ENCODE data around the gene IL24. TPM values are rescaled to one million over a fixed set of nuclear protein-coding genes. Genes with fewer than 3 reads are reported as not detected.

IL24 gene
- total RNA-seq, 2 donors from 2014 or later: not detected

DNA sequence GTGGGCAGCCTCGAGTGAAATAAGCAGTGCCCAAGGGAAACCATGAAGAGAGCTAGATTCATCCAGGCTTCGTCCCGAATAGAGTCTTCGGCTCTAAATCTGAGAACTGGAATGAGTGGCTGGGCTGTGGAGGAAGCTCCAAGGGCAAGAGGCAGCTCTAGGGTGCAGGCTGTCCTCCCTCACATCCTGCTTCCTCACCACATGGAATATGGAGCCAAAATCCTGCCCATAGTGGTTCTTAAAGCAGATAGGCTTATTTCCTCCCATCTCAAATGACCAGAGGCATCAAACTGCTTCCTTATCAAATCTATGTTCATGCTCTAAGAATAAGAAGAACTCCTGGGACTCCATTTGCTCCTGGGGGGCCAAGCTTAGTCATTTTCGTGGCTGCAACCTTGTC is 2.5 kb downstream of the IL24 start:
- H3K9me3 ChIP-seq (ENCODE audit: control insufficient read depth, low read length, poor library complexity, severe bottlenecking): no peaks in the 10 kb centered on the region
- peaks cover 21% of the 10 kb centered on the region for H3K4me1 Mint-ChIP-seq
- H3K36me3 Mint-ChIP-seq (ENCODE audit: low read depth): peaks cover 4% of the 10 kb centered on the region
- peaks cover 14% of the 10 kb centered on the region for H3K27me3 Mint-ChIP-seq
- ATAC-seq: no peak
- H3K27ac Mint-ChIP-seq: peak overlapping the region; percentile 72
- H3K4me3 Mint-ChIP-seq: no peak overlapping the region
- no peak for DNase-seq

DNA sequence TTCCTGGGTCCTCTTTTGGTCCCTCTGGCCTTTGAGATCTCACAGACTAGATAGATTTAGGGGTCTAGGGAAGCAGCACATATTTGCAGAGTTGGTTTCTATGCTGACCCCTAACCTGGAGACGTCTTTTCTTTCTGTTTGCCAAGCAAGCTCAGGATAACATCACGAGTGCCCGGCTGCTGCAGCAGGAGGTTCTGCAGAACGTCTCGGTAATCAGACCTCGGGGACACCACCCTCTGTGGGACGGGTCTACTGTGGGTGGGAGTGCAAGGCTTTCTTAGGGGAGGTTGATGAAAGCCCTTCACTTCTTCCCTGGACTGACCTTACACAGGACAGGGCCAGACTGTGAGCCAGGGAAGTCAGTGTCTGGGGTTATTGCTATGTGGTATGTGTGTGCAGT is 2.9 kb downstream of the IL24 start:
- peaks cover 6% of the 10 kb centered on the region for H3K36me3 Mint-ChIP-seq (ENCODE audit: low read depth)
- peaks cover 26% of the 10 kb centered on the region for H3K4me1 Mint-ChIP-seq
- no peaks in the 10 kb centered on the region for H3K9me3 ChIP-seq (ENCODE audit: control insufficient read depth, low read length, poor library complexity, severe bottlenecking)
- no peak for ATAC-seq
- peaks cover 14% of the 10 kb centered on the region for H3K27me3 Mint-ChIP-seq
- DNase-seq: no peak
- peak overlapping the region; percentile 72 for H3K27ac Mint-ChIP-seq
- H3K4me3 Mint-ChIP-seq: no peak overlapping the region

DNA sequence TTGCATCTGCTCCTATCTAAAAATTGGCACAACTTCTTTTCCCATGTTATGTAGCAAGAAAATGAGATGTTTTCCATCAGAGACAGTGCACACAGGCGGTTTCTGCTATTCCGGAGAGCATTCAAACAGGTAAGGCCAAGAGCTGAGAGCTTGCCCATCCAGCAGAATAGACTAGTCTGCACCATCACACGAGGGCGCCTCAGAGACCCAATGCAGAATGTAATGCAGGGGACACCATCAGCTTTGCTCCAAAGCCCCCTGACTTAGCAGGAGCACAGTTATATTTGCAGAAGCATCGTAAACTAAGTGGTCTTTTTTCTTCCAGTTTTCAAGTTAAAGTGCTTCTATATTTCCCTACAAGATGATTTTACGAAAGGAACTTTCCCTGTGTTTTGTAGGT is 4.7 kb downstream of the IL24 start:
- DNase-seq (no peak), ATAC-seq (no peak)
- peak overlapping the region; percentile 6 for H3K27ac Mint-ChIP-seq
- H3K9me3 ChIP-seq (ENCODE audit: control insufficient read depth, low read length, poor library complexity, severe bottlenecking): no peaks in the 10 kb centered on the region
- H3K4me1 Mint-ChIP-seq: peaks cover 42% of the 10 kb centered on the region
- H3K4me3 Mint-ChIP-seq: no peak overlapping the region
- peaks cover 12% of the 10 kb centered on the region for H3K36me3 Mint-ChIP-seq (ENCODE audit: low read depth)
- H3K27me3 Mint-ChIP-seq: peaks cover 7% of the 10 kb centered on the region

DNA sequence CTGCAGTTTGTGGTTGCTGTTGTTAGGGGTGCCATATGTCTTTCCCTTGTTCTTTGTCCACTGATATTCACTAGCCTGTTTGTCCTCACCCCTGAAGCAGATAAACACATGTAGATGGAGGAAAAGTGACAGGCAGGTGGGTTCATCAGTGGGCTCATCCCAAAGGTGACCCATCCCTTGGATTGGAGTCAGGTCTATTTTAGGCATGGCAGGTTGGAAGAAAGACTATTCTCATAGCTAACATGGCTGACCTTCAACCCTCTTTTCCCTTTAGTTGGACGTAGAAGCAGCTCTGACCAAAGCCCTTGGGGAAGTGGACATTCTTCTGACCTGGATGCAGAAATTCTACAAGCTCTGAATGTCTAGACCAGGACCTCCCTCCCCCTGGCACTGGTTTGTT is 5.5 kb downstream of the IL24 start:
- ATAC-seq (no peak), DNase-seq (no peak)
- no peak overlapping the region for H3K4me3 Mint-ChIP-seq
- H3K36me3 Mint-ChIP-seq (ENCODE audit: low read depth): peaks cover 12% of the 10 kb centered on the region
- peak overlapping the region; percentile 32 for H3K27ac Mint-ChIP-seq
- peaks cover 40% of the 10 kb centered on the region for H3K4me1 Mint-ChIP-seq
- H3K9me3 ChIP-seq (ENCODE audit: control insufficient read depth, low read length, poor library complexity, severe bottlenecking): no peaks in the 10 kb centered on the region
- H3K27me3 Mint-ChIP-seq: peaks cover 1% of the 10 kb centered on the region

DNA sequence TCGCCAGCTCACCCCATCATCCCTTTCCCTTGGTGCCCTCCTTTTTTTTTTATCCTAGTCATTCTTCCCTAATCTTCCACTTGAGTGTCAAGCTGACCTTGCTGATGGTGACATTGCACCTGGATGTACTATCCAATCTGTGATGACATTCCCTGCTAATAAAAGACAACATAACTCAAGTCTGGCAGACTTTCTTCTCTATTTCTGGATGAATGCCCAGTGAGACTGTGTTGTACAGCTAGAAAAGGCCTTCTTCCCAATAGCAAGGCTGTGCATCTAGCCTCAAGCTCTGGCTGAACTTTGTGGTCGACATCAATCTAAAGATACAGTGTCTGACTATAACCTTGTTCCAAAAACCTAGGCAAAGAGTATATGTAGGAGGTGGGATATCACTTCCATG is 6.4 kb downstream of the IL24 start:
- DNase-seq (no peak), ATAC-seq (no peak)
- Mint-ChIP-seq H3K4me3 (no peak overlapping the region), H3K4me1 (peaks cover 45% of the 10 kb centered on the region), H3K36me3 (ENCODE audit: low read depth) (peaks cover 14% of the 10 kb centered on the region), H3K27ac (peak overlapping the region; percentile 97), H3K27me3 (no peaks in the 10 kb centered on the region)
- no peaks in the 10 kb centered on the region for H3K9me3 ChIP-seq (ENCODE audit: control insufficient read depth, low read length, poor library complexity, severe bottlenecking)

DNA sequence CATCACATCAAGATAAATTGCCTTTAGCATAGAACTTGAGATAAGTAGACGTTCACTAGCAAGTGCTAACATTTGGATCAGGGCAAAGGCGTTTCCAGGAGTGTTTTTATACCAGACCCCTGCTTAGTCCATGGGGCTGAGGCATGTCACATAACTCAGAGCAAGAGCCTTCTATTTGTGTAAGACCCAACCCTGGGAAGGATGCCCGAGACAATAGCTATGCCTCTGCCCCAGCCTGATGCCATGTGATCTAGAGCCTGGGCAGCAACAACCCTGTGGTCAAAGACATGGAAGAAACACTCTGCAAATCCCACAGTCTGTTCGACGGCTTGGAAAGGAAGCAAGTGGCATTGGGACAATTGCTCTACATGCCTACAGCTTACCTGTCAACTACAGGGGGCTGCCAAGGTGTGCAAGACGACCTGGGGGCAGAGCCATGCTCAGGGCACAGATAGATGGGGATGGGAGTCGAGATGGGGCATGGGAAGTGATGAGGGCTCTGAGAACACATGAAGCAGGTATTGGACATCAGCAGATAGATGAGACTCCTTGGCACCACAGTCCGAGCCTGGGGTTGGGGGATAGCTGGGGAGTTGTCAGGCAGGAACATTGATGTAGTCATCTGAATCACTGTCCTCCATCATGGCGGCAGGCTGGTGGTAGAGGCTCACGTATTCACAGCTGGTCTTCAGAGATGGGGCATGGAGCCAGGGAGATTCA is 7.3 kb downstream of the IL24 start:
- H3K9me3 ChIP-seq (ENCODE audit: control insufficient read depth, low read length, poor library complexity, severe bottlenecking): no peaks in the 10 kb centered on the region
- peaks cover 14% of the 10 kb centered on the region for H3K36me3 Mint-ChIP-seq (ENCODE audit: low read depth)
- H3K4me3 Mint-ChIP-seq: peak overlapping the region; percentile 4
- peak overlapping the region; percentile 97 for H3K27ac Mint-ChIP-seq
- ATAC-seq (no peak), DNase-seq (no peak)
- H3K27me3 Mint-ChIP-seq: no peaks in the 10 kb centered on the region
- H3K4me1 Mint-ChIP-seq: peaks cover 45% of the 10 kb centered on the region

DNA sequence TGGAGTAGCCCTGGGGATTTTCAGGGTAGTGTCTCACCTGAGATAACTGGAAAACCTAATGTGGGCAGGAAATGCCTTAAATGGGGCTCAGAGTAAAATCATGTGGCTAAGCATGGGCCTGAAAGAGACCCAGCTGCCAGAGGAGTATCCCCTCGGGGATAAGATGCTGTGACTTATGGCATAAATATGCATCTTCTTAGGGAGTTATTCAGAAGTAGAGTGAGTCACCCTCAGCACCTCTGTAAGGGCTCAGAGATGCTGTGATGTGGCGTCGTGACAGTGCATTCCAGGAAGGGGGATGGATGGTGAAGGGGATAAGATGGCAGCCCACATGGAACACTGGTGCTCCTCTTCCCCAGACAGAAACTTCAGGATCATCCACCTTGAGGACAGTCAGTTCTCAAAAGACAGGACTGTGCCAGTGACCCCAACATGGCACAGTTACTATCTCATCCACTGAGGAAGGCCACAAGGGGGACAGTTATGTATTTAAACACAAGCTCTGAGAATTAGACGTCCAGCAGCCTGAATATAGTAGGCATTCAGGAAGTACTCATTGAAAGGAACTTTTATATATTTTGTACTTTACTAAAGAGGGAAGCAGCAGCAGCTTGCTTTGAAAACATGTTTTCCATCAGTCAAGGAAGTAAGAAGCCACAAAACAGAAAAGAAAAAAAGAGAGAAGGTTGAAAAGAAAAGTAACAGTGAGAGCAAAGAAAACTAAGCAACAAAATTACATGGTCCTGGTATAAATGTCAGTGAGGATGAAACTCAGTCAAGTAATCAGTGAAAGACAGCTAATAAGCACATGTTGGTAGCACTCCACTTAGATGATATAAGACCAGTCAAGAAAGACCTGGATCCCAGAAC is 8.3 kb downstream of the IL24 start:
- no peak for DNase-seq
- no peaks in the 10 kb centered on the region for H3K9me3 ChIP-seq (ENCODE audit: control insufficient read depth, low read length, poor library complexity, severe bottlenecking)
- peak overlapping the region; percentile 85 for H3K4me3 Mint-ChIP-seq
- H3K36me3 Mint-ChIP-seq (ENCODE audit: low read depth): peaks cover 14% of the 10 kb centered on the region
- peak; percentile 26 for ATAC-seq
- H3K27ac Mint-ChIP-seq: peak overlapping the region; percentile 97
- peaks cover 47% of the 10 kb centered on the region for H3K4me1 Mint-ChIP-seq
- no peaks in the 10 kb centered on the region for H3K27me3 Mint-ChIP-seq

DNA sequence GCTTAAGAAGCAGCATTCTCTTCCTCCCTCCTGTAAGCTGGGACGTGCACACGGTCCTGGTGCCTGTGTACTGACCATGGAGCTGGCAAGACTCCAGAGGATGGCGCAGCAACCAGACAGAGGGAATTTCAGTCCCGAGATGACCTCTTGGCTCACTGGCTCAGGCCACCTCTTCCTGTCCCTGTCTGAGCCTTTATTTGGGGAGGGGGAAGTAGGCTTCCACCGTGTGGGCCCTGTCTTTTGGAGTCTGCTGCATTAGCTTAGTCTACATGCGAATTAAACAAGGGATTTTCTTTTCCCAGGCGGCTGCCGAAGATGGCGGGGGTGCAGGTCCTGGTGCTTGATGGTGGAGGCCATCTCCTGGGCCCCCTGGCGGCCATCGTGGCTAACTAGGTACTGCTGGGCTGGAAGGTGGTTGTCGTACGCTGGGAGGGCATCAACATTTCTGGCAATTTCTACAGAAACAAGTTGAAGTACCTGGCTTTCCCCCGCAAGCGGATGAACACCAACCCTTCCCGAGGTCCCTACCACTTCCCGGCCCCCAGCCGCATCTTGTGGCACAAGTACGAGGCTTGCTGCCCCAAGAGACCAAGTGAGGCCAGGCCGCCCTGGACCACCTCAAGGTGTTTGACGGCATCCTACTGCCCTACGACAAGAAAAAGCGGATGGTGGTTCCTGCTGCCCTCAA is 10.2 kb downstream of the IL24 start:
- Mint-ChIP-seq H3K27me3 (no peaks in the 10 kb centered on the region), H3K4me3 (peak overlapping the region; percentile 64), H3K36me3 (ENCODE audit: low read depth) (peaks cover 16% of the 10 kb centered on the region), H3K27ac (peak overlapping the region; percentile 87), H3K4me1 (peaks cover 54% of the 10 kb centered on the region)
- no peak for DNase-seq
- no peak for ATAC-seq
- H3K9me3 ChIP-seq (ENCODE audit: control insufficient read depth, low read length, poor library complexity, severe bottlenecking): no peaks in the 10 kb centered on the region

DNA sequence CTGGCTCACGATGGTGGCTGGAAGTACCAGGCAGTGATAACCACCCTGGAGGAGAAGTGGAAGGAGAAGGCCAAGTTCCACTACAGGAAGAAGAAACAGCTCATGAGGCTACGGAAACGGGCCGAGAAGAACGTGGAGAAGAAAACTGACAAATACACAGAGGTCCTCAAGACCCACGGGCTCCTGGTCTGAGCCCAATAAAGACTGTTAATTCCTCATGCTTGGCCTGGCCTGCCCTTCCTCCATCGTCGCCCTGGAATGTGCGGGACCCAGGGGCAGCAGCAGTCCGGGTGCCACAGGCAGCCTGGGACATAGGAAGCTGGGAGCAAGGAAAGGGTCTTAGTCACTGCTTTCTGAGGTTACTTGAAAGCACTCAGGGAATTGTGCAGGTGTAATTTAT is 10.8 kb downstream of the IL24 start:
- ATAC-seq (no peak), DNase-seq (no peak)
- Mint-ChIP-seq H3K27ac (peak overlapping the region; percentile 87), H3K36me3 (ENCODE audit: low read depth) (peaks cover 16% of the 10 kb centered on the region), H3K4me3 (peak overlapping the region; percentile 64), H3K4me1 (peaks cover 58% of the 10 kb centered on the region), H3K27me3 (no peaks in the 10 kb centered on the region)
- no peaks in the 10 kb centered on the region for H3K9me3 ChIP-seq (ENCODE audit: control insufficient read depth, low read length, poor library complexity, severe bottlenecking)

DNA sequence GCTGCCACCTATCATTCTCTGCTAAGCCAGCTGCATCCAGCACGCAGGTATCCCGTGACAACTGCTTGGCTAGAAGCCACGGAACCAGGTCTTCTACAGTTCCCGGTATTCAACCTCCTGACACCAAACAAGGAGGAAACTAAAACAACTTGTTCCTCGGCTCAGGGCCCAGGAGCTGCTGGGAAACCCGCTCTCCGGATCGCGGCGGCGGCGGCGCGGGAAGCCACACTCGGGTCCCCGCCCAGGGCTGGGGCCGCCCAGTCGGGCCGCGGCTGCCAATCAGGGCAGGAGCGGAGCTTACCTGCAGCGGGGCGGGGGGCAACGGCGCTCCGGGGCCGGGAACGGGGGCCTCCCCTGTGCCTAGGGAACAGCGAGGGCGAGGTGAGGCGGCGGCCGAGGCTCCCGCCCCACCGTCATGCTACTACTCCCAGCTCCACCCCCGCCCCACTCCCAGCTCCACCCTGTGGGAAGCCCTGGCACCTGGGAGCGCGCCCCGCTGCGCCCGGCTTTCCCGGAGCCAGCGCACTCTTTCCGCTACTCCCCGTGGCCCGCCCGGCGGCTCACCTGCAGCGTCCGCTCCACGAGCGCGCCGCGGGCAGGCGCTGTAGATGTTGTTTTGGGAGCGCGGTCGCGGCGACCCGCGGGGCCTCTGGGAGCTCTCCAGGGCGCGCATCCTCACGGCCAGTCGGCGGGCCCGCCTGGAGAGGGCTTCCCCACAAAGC is 12.1 kb downstream of the IL24 start:
- ATAC-seq (peak; percentile 77), DNase-seq (peak; percentile 44 to 49 (median 45))
- H3K27me3 Mint-ChIP-seq: no peaks in the 10 kb centered on the region
- peak overlapping the region; percentile 84 for H3K4me3 Mint-ChIP-seq
- no peaks in the 10 kb centered on the region for H3K9me3 ChIP-seq (ENCODE audit: control insufficient read depth, low read length, poor library complexity, severe bottlenecking)
- H3K27ac Mint-ChIP-seq: peak overlapping the region; percentile 69
- H3K4me1 Mint-ChIP-seq: peaks cover 63% of the 10 kb centered on the region
- peaks cover 16% of the 10 kb centered on the region for H3K36me3 Mint-ChIP-seq (ENCODE audit: low read depth)

DNA sequence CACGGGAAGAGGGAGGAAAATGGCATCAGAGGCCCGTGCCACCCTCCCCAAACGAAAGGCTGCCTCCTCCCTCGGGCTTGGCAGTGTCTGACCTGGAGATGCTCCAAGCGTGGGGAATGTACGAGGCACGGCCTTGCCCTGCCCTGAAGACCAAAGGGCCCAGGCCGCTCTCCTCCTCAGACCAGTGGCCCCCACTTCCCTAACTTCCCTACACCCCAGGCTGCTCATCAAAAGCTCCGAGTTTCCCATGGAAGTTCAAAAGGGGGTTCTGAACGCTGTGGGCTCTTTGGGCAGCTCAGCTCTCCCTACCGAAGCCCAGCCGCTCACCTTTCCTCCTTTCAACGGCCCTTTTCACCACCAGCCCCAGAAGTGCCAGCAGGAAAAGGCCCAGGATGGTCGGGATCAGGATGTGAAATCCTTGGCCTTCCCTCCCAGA is 12.7 kb downstream of the IL24 start:
- DNase-seq (no peak), ATAC-seq (no peak)
- Mint-ChIP-seq H3K36me3 (ENCODE audit: low read depth) (peaks cover 17% of the 10 kb centered on the region), H3K4me3 (peak overlapping the region; percentile 84), H3K27ac (peak overlapping the region; percentile 69), H3K4me1 (peaks cover 63% of the 10 kb centered on the region), H3K27me3 (no peaks in the 10 kb centered on the region)
- H3K9me3 ChIP-seq (ENCODE audit: control insufficient read depth, low read length, poor library complexity, severe bottlenecking): no peaks in the 10 kb centered on the region

DNA sequence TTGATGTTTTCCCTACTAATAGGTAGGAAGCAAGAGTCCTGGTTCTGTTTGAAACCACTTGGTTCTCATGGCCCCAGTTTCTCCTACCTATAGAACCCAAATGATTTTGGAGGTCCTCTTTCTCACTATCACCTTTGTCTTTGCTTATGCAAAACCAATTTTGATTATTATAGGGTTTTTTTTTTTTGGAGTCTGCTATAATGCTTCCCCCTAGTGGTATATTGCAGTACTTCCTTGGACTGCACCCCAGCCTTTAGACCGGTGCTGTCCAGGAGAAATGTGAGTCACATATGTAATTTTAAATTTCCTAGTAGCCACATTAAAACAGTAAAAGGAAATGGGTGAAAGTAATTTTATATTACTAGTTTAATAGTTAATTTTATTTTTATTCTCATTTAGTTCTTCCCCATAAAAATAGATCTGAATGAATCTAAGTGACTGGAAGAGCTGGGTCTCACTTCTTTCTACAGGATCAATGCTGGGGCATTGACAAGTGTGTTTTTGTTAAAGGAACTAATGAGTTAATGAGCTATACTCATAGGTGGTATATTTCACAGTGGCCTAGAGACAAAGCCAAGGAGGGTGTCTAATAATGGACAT is 13.9 kb downstream of the IL24 start:
- peak; percentile 59 for ATAC-seq
- no peak for DNase-seq
- H3K4me1 Mint-ChIP-seq: peaks cover 63% of the 10 kb centered on the region
- H3K4me3 Mint-ChIP-seq: peak overlapping the region; percentile 84
- peaks cover 21% of the 10 kb centered on the region for H3K36me3 Mint-ChIP-seq (ENCODE audit: low read depth)
- H3K27ac Mint-ChIP-seq: peak overlapping the region; percentile 69
- no peaks in the 10 kb centered on the region for H3K27me3 Mint-ChIP-seq
- no peaks in the 10 kb centered on the region for H3K9me3 ChIP-seq (ENCODE audit: control insufficient read depth, low read length, poor library complexity, severe bottlenecking)
